Activated CD4-positive, alpha-beta T cell treated with anti-CD3 and anti-CD28 coated beads, Interleukin-2, amount 50 U/mL, for 16 hours (primary cell): ENCODE data around the gene TOX3.

ENCODE experiments used
- DNase-seq: peaks from one replicate; pipeline ENCODE4 v3.0.0-alpha.2; 2020

TOX3 gene

DNA sequence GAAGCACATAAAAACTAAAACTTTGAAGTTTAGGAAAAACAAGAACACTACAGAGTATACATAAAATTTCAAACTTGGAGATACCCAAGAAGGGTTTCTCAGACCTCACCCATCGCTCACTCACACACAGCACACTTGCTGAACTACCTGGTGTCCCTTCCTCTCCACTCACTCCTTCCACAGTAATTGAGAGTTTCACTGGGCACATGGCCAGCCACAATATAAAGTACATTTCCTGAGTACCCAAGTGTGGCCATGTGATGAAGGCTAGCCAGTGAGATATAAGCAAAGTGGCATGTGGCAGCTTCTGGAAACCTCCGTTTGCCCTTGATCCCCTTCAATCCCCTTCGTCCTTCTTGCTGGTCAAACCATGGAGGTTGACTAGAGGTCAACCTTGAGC lies 11.9 kb downstream of the TOX3 start:
- no peak for DNase-seq

GRCh38 chr16:52533296-52533695 lies 13.6 kb downstream of the TOX3 start:
- DNase-seq: no peak

GRCh38 chr16:52532384-52532783 lies 14.6 kb downstream of the TOX3 start:
- no peak for DNase-seq

DNA sequence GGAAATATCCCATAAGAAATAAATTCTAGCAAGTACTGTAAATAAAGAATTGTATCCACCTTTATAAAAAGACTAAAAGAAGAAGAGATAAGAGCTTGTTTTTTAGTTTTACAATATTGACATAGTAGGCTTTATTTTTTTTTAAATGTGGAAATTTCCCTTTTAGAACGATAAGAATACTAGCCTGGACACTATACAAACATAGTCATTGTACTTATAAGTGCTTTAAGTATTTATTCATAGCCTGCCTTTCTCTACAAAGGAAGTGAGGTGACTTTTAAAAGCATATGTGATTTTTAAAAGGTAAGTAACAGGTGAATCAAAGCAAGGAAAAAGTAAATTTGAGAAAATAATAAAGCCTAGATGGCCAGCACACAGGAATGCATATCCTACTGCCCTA lies 17.7 kb downstream of the TOX3 start:
- no peak for DNase-seq

DNA sequence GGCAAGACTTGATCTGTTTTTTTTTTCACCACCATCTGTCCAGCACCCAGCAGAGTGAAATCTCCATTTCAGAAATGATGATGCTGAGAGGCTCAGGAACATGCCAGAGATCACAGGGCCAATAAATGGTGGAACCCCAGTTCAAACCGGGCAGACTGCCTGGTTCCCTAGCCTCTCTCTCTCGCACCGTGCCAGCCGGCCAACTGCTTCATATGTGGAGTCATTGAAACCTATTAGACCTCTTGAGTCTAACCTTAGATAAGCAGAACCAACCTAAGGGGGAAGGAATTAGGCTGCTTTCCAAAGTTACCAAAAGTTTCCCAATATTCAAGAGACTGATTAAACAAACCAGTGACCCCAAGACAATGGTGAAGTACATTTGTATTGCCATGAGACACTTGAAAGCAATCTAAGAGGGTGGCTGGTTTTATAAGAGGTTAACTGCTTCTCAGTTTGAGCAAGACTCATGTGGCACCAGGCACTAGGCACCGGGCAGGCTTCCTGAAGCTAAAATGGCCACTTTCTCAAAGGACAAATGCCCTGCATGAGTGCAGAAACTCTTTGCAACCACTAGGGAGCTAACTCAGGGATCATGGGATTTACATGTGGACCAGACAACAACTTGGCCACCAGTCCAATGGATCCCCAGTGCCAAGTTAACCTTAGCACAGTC lies 18.4 kb downstream of the TOX3 start:
- no peak for DNase-seq

- DNase-seq: no peak
Measured at GRCh38 chr16:52526830-52527229, 20.1 kb downstream of the TOX3 start.

GRCh38 chr16:52526116-52526828 lies 20.7 kb downstream of the TOX3 start:
- no peak for DNase-seq

DNA sequence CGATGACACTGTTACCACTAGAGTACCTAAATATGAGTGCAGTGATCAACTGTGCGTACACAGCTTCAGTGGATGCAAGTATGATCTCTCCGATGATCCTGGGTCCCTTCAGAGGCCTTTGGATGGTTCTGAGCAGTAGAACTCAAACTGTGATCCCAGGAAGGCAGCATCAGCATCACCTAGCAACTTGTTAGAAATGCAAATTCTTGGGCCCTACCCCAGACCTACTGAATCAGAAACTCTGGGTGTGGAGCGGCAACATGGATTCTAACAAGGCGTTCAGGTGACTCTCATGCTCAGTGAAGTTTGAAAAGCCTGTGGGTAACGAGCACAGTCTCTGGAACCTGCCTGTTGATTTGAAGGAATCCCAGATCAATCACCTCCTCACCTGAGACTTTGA lies 25.4 kb downstream of the TOX3 start:
- no peak for DNase-seq

DNA sequence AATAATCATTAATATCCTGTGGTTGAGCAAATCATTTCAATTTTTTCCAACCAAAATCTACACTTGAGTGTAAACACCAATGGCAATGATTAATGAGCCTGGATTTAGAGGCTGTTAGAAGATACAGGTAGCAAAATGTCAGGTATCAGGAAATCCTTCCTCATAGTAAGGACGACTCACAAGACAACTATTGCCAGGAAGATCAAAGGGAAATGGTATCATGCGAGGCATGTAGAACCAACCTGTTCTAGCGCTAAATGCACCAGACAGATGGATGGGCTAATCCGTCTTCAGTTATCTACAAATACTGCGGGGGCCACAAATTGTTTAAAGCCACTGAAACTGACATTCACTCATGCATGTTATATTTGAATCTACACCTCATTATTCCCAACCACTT lies 28.1 kb downstream of the TOX3 start:
- DNase-seq: no peak

GRCh38 chr16:52515068-52515671 lies 31.8 kb downstream of the TOX3 start:
- no peak for DNase-seq

DNA sequence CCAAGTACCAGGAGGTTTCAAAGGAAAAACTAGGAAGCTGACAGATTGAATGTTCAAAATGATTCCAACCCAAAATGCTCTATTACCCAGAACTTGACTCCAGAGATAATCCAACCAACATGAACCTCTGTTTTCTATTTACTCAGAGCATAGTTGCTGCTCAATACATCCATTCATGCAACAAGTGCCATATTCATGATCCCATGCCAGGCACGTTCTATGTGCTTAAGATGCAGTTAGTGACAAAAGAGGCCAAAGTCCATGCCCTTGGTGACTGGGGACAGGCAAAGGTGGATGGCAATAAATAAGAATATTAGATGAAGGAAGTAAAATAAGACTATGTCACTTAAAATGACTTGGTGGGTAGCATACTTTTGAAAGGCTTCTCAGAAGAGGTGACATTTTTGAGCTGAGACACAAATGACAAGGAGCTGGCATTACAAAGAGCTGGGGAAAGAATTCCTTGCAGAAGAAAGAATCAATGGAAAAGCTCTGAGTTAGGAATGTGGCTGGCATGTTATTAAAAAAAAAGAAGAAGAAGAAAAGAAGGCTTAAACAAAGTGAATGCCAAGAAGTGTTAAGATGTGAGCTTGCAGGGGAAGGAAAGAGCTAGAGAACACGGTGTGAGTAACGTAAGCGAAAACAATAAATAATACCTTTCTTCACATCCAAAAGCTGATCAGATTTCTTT lies 34.5 kb downstream of the TOX3 start:
- DNase-seq: no peak

DNA sequence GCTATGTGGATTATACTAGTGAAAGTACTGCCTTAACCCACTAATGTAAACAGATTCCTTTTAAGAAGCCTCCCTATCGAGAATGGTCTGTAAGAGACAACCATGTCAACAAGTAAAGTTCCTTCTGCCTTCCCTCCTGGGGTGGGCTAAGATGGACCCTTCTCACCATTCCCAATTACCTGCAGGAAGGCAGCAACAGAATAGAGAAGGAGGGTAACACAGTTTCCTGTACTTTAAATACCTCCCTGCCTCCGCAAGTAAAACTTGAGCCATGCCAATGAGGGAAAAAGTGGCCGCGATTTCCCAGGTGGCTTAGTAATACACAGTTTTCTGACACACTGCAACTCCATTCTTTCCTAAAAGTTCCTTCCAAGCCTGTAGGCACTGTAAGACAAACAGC lies 45.2 kb downstream of the TOX3 start:
- DNase-seq: no peak

DNA sequence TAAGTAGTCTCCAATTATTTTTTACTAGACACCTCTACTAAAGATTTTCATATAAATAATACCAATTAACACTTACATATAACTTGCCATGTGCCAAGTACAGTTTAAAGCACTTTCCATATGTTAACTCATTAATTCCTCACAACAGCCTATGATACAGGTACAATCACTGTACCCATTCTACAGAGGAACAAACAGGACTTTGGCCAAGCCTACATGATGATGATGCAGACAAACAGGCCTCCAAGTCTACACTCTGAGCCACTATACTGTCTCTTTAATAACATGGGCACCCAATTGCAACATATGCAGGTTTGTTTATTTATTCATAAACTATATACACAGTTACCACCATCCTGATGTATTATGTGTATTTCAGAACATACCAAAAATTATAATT lies 46.0 kb downstream of the TOX3 start:
- no peak for DNase-seq

GRCh38 chr16:52499060-52499440 lies 47.9 kb downstream of the TOX3 start:
- DNase-seq: no peak

DNA sequence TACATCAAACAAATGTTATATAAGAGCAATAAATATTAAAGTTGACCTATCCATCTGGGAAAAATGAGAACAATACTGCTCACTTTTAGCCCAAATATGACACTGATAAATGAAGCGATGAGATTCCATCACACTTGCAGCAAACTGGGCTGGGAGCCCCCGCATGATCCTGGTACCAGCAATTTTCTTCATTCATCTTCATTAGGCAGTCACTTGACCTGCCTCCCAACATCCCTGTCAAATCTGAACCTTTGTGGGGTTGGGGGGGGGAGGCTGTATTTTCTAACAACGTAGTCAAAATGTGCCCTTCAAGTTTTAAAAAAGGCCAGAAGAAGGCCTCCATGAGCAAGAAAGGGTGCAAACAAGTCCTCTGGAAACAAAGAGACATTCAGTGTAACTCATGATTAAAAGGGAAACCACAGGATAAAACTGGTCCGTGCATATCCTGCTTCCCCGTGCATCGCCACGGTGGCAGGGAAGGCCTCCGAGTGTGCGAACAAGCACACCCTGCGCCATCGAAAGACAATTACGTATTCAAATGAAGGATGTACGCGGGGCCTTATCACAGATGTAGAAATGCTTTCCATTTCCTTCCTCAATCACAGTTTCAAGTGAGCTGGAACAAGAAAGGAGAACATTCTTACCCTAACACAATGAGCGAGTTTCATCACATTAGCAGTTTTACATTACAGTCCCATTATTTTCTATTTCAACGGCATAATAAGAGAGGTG lies 48.4 kb downstream of the TOX3 start:
- no peak for DNase-seq

DNA sequence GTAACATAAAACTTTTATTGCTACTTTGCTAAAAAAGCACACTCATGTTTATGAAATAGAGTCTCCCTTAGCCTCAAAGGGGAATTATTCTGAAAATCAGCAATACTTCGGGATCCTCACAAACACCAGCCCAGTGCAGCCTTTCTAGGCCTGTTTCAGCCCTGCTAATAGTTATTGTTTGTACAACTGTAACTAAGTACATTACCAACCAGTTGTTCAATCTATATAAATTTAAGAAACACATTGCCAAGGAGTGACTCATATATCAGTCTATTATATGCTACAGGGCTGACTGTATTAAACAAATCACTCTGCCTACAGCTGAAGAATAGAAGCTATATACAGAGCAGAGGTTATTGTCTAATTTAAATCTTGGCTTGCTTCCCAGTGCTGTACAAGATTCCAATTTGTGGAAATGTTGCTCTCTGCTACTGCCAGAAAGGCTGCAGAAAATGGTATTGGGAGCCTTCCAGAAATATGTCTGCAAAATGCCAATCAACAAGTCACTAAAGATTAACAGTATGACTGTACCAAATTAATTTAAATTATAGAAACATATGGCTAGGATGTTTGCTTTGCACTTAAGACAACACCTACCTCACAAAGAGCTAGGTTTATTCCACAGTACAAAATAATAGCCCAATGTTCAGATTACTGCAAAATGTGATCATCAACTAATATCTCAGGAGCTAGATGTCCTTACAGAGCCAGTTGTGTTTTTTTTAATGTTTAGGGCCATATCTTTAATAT lies 49.7 kb downstream of the TOX3 start:
- no peak for DNase-seq

DNA sequence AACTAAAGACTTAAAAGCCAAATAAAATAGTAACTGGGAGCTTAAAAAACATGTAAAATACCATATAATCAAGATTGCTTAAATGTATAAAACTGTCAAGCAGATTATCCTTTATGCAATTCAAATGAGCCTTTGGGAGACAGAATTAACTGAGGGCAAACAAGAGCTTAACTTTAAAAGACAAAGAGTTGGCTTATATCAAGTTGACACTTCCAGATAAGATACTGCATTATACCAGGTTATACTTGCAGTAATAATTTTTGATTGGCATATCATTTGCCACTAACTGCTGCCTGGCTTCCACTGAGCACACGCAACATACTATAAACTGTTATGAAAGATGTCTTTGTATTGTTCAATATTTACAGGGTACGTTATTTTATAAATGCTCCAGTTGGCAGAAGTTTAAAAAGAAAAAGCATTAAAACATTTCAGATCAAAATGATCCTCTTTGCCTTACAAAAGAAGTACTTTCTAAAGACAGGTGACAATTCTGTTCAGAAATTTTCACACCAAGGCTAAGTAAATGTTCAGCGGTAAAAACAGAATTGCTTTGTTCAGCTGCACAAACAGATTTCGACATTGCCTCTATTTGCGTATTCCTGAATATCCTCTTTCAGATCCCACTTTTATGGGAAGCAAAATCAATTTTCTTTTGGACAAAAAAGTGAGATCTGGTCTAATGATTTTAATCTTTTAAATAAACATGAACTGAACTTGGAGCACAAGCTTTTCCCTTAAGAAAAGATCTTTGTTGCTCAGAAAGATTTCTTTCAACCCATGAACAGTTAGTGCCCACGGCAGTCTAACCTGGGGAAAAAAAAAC lies 50.7 kb downstream of the TOX3 start:
- no peak for DNase-seq

- DNase-seq: no peak
Measured at GRCh38 chr16:52494621-52495020, 52.3 kb downstream of the TOX3 start.

- no peak for DNase-seq
Measured at GRCh38 chr16:52494145-52494544, 52.8 kb downstream of the TOX3 start.

- no peak for DNase-seq
Measured at GRCh38 chr16:52492789-52493357, 54.1 kb downstream of the TOX3 start.

GRCh38 chr16:52491216-52491615 lies 55.7 kb downstream of the TOX3 start:
- no peak for DNase-seq
